Measurements from ENCODE around the gene RIMOC1.

RIMOC1 gene

DNA sequence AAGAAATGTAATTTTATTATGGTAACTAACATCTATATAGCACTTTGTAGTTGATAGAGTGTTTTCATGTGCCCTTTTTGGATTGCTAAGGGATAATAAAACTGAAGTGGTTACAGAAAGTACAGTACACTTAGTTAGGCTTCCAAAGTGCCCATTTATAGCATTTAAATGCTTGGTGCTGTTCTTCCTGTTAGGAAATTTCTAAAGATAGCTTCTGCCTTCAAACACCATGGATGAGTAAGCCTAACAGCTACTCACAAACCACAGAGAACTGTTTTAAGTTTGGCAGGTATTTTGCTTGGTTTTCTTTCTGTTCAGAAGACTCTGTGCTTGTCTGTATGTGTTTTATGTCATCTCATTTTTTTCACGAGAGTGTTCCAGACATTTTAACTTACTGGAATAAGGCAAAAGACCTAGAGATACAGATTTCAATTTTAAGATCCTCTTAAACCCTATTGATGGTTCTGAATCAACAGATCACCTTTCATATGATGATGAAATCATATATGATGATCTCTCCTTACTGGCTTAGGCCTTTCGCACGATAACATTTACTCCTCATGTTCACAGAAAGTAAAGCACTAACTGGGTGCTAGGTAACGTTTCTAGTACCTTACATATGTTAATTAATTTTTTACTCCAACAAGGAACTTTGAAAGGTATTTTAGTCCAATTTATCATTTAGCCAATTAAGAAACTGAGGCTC lies 4.4 kb downstream of the RIMOC1 start:
- H3K36me3 ChIP-seq (ENCODE audit: low read length), result peaks cover 63% of the 10 kb centered on the region
- H3K9ac ChIP-seq (ENCODE audit: low read length), result no peak overlapping the region
- no peak overlapping the region for H2AFZ ChIP-seq (ENCODE audit: low read depth, low read length, severe bottlenecking)
- H3K27me3 ChIP-seq (ENCODE audit: low read length), result no peaks in the 10 kb centered on the region
- H3K27ac ChIP-seq (ENCODE audit: low read depth, low read length), result no peak overlapping the region
- H3K9me2 ChIP-seq (replicated peaks; ENCODE audit: insufficient read depth, low read length), result no peaks in the 10 kb centered on the region
- peaks cover 2% of the 10 kb centered on the region for H3F3A ChIP-seq (ENCODE audit: insufficient read depth)
- no peaks in the 10 kb centered on the region for H3K9me3 ChIP-seq (ENCODE audit: insufficient read depth, low read length)
- no peaks in the 10 kb centered on the region for H4K20me1 ChIP-seq (ENCODE audit: low read depth, low read length)
- H3K4me2 ChIP-seq (ENCODE audit: low read depth, low read length, poor library complexity, severe bottlenecking), result no peak overlapping the region
- H3K79me2 ChIP-seq (ENCODE audit: insufficient read depth, low read length), result peaks cover 26% of the 10 kb centered on the region
- H3K4me3 ChIP-seq (ENCODE audit: insufficient read depth, low read length, poor library complexity, severe bottlenecking), result no peak overlapping the region
- TF ChIP-seq, protein P1, sequence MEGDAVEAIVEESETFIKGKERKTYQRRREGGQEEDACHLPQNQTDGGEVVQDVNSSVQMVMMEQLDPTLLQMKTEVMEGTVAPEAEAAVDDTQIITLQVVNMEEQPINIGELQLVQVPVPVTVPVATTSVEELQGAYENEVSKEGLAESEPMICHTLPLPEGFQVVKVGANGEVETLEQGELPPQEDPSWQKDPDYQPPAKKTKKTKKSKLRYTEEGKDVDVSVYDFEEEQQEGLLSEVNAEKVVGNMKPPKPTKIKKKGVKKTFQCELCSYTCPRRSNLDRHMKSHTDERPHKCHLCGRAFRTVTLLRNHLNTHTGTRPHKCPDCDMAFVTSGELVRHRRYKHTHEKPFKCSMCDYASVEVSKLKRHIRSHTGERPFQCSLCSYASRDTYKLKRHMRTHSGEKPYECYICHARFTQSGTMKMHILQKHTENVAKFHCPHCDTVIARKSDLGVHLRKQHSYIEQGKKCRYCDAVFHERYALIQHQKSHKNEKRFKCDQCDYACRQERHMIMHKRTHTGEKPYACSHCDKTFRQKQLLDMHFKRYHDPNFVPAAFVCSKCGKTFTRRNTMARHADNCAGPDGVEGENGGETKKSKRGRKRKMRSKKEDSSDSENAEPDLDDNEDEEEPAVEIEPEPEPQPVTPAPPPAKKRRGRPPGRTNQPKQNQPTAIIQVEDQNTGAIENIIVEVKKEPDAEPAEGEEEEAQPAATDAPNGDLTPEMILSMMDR (IDR thresholded peaks at IDR 0.05; ENCODE audit: insufficient read depth, low read length, poor library complexity, severe bottlenecking), result no peak
- TF ChIP-seq EZH2phosphoT487 (conservative IDR thresholded peaks at IDR 0.05; ENCODE audit: low read length), result no peak

DNA sequence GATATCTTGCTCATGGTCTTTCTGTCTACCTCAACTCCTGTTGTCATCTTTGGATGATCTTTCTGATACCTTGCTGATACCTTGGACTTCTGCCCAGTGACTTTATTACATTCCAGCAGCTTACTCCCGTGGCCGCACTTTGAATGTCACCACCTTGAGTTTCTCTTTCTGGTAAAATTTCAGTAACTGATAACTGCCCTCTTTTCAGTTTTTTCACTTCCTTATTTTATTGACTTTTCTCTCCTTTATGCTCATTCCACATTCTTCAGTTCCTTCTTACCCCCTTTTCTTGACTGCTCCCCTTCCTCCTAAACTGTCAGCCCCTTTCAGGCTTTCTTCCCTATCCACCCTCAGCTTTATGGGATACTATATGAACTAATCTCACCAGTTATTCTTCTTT lies 14.0 kb downstream of the RIMOC1 start:
- Histone ChIP-seq H3K9me2 (replicated peaks; ENCODE audit: insufficient read depth, low read length) (no peaks in the 10 kb centered on the region), H4K20me1 (ENCODE audit: low read depth, low read length) (no peaks in the 10 kb centered on the region), H3F3A (ENCODE audit: insufficient read depth) (peaks cover 3% of the 10 kb centered on the region), H3K36me3 (ENCODE audit: low read length) (peaks cover 30% of the 10 kb centered on the region; the same call in 1 of the 2 replicates), H3K79me2 (ENCODE audit: insufficient read depth, low read length) (no peaks in the 10 kb centered on the region), H3K27ac (ENCODE audit: low read depth, low read length) (no peak overlapping the region), H3K9ac (ENCODE audit: low read length) (no peak overlapping the region), H3K4me3 (ENCODE audit: insufficient read depth, low read length, poor library complexity, severe bottlenecking) (no peak overlapping the region), H3K27me3 (ENCODE audit: low read length) (no peaks in the 10 kb centered on the region), H3K9me3 (ENCODE audit: insufficient read depth, low read length) (no peaks in the 10 kb centered on the region), H3K4me2 (ENCODE audit: low read depth, low read length, poor library complexity, severe bottlenecking) (no peak overlapping the region), H2AFZ (ENCODE audit: low read depth, low read length, severe bottlenecking) (no peak overlapping the region)
- TF ChIP-seq EZH2phosphoT487 (conservative IDR thresholded peaks at IDR 0.05; ENCODE audit: low read length), result no peak
- TF ChIP-seq, protein P1 (IDR thresholded peaks at IDR 0.05; ENCODE audit: insufficient read depth, low read length, poor library complexity, severe bottlenecking), result no peak

DNA sequence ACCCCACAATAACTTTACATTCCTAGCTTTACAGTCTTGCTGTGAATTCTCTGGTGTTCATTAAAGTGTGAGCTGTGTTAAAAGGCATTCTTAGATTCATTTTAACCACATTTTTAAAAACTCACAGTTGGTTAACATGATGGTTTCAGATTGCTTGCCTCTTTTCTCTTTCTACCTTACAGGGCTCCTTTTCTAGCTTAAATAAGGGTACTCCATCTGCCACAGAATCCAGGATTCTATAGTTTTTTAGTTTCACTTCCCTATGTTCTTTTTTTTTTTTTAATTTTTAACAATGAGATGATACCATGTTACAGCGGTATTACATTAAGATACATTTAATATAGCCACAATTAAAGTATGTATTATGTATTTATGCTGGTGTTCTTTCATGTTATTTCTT lies 17.0 kb downstream of the RIMOC1 start:
- no peaks in the 10 kb centered on the region for H3K79me2 ChIP-seq (ENCODE audit: insufficient read depth, low read length)
- no peak overlapping the region for H2AFZ ChIP-seq (ENCODE audit: low read depth, low read length, severe bottlenecking)
- no peaks in the 10 kb centered on the region for H4K20me1 ChIP-seq (ENCODE audit: low read depth, low read length)
- peaks cover 16% of the 10 kb centered on the region; the same call in 1 of the 2 replicates for H3K36me3 ChIP-seq (ENCODE audit: low read length)
- no peak overlapping the region for H3K4me2 ChIP-seq (ENCODE audit: low read depth, low read length, poor library complexity, severe bottlenecking)
- peaks cover 26% of the 10 kb centered on the region for H3F3A ChIP-seq (ENCODE audit: insufficient read depth)
- H3K9ac ChIP-seq (ENCODE audit: low read length), result no peak overlapping the region
- H3K27me3 ChIP-seq (ENCODE audit: low read length), result no peaks in the 10 kb centered on the region
- H3K9me2 ChIP-seq (replicated peaks; ENCODE audit: insufficient read depth, low read length), result no peaks in the 10 kb centered on the region
- no peaks in the 10 kb centered on the region for H3K9me3 ChIP-seq (ENCODE audit: insufficient read depth, low read length)
- TF ChIP-seq, protein P1 (IDR thresholded peaks at IDR 0.05; ENCODE audit: insufficient read depth, low read length, poor library complexity, severe bottlenecking), result no peak
- TF ChIP-seq EZH2phosphoT487 (conservative IDR thresholded peaks at IDR 0.05; ENCODE audit: low read length), result no peak
- no peak overlapping the region for H3K27ac ChIP-seq (ENCODE audit: low read depth, low read length)
- H3K4me3 ChIP-seq (ENCODE audit: insufficient read depth, low read length, poor library complexity, severe bottlenecking), result no peak overlapping the region

All from SU-DHL-6 (cell line).